Right hindlimb (tissue), 1 donor: ENCODE data around the gene ZNF69.
"Not testable (repeated sequence)": the region's sequence is repeated elsewhere in the genome, so short reads cannot be mapped to it uniquely, and the experiment has no call there.

ENCODE experiments used
- DNase-seq: peaks from one replicate; pipeline ENCODE4 v3.0.0-alpha.2; 2018

ZNF69 gene

GRCh38 chr19:11887611-11888531 lies at the start of gene ZNF69:
TSS of gene ZNF69 (plus strand) at chr19:11887782. CDS start at chr19:11887924, 142 bp downstream.
- DNase-seq = peak; percentile 90

GRCh38 chr19:11843722-11844121 lies 43.9 kb upstream of the ZNF69 start:
- no peak for DNase-seq

GRCh38 chr19:11847615-11848014 lies 40.0 kb upstream of the ZNF69 start:
- DNase-seq = not testable (repeated sequence)

GRCh38 chr19:11848200-11848593 lies 39.4 kb upstream of the ZNF69 start:
- DNase-seq = no peak

GRCh38 chr19:11848594-11849469 lies 38.8 kb upstream of the ZNF69 start, which contains the start of gene ZNF439:
TSS of gene ZNF439 (plus strand) at chr19:11848726. CDS start at chr19:11848868, 142 bp downstream.
- peak; percentile 90 for DNase-seq

GRCh38 chr19:11850289-11850688 lies 37.3 kb upstream of the ZNF69 start:
- DNase-seq = not testable (repeated sequence)

- DNase-seq = no peak
Measured at GRCh38 chr19:11853358-11853757, 34.2 kb upstream of the ZNF69 start.

GRCh38 chr19:11856596-11857250 lies 30.9 kb upstream of the ZNF69 start:
- no peak for DNase-seq

- DNase-seq = no peak
Measured at GRCh38 chr19:11860721-11861120, 26.9 kb upstream of the ZNF69 start.

GRCh38 chr19:11861301-11861700 lies 26.3 kb upstream of the ZNF69 start:
- DNase-seq = no peak

- DNase-seq = not testable (repeated sequence)
Measured at GRCh38 chr19:11867766-11868165, 19.8 kb upstream of the ZNF69 start.

GRCh38 chr19:11868188-11868587 lies 19.4 kb upstream of the ZNF69 start:
- DNase-seq = no peak

GRCh38 chr19:11872624-11873023 lies 15.0 kb upstream of the ZNF69 start:
- DNase-seq = no peak

GRCh38 chr19:11873762-11874161 lies 13.8 kb upstream of the ZNF69 start:
- DNase-seq = no peak

- DNase-seq = not testable (repeated sequence)
Measured at GRCh38 chr19:11879687-11880266, 7.8 kb upstream of the ZNF69 start.

GRCh38 chr19:11880598-11880997 lies 7.0 kb upstream of the ZNF69 start:
- no peak for DNase-seq

GRCh38 chr19:11881151-11881800 lies 6.3 kb upstream of the ZNF69 start:
- DNase-seq = peak; percentile 50

- no peak for DNase-seq
Measured at GRCh38 chr19:11882606-11883005, 5.0 kb upstream of the ZNF69 start.

- DNase-seq = no peak
Measured at GRCh38 chr19:11887234-11887610, 360 bp upstream of the ZNF69 start.

- not testable (repeated sequence) for DNase-seq
Measured at GRCh38 chr19:11889901-11890300, 2.3 kb downstream of the ZNF69 start.

- no peak for DNase-seq
Measured at GRCh38 chr19:11890634-11891033, 3.1 kb downstream of the ZNF69 start.

- no peak for DNase-seq
Measured at GRCh38 chr19:11894851-11895250, 7.3 kb downstream of the ZNF69 start.
